ENCODE data around the gene OVOL2. TPM values are rescaled to one million over a fixed set of nuclear protein-coding genes. Genes with fewer than 3 reads are reported as not detected.
"Not testable (repeated sequence)": the region's sequence is repeated elsewhere in the genome, so short reads cannot be mapped to it uniquely, and the experiment has no call there.

Gene OVOL2
- not detected for total RNA-seq

- peak within 1 kb of the TSS; percentile 38 for H3K4me3 Mint-ChIP-seq
- ATAC-seq (no peak), DNase-seq (no peak)
- peaks cover 61% of the 10 kb centered on the region for H3K27me3 Mint-ChIP-seq (ENCODE audit: low read depth)
- H3K27ac Mint-ChIP-seq = no peak within 1 kb of the TSS
- H3K4me1 Mint-ChIP-seq (ENCODE audit: low read depth) = peaks cover 15% of the 10 kb centered on the region
- POLR2A ChIA-PET = no interaction called here
- H3K9me3 Mint-ChIP-seq (ENCODE audit: insufficient read depth) = no peaks in the 10 kb centered on the region
- CTCF ChIA-PET = no interaction called here
- no peaks in the 10 kb centered on the region for H3K36me3 Mint-ChIP-seq (ENCODE audit: low read depth)
Measured at GRCh38 chr20:18057101-18057993, at the start of gene OVOL2. TSS of gene OVOL2 (minus strand) at chr20:18057916. CDS start at chr20:18057634, 282 bp downstream.

- no peak for ATAC-seq
- POLR2A ChIA-PET = no interaction called here
- H3K36me3 Mint-ChIP-seq (ENCODE audit: low read depth) = no peaks in the 10 kb centered on the region
- CTCF ChIA-PET = no interaction called here
- no peaks in the 10 kb centered on the region for H3K4me1 Mint-ChIP-seq (ENCODE audit: low read depth)
- peaks cover 12% of the 10 kb centered on the region for H3K27me3 Mint-ChIP-seq (ENCODE audit: low read depth)
- no peak overlapping the region for H3K27ac Mint-ChIP-seq
- H3K9me3 Mint-ChIP-seq (ENCODE audit: insufficient read depth) = no peaks in the 10 kb centered on the region
- no peak overlapping the region for H3K4me3 Mint-ChIP-seq
- no peak for DNase-seq
Measured at GRCh38 chr20:18103497-18103896, 45.8 kb upstream of the OVOL2 start.

- Mint-ChIP-seq H3K27me3 (ENCODE audit: low read depth) (peaks cover 9% of the 10 kb centered on the region), H3K36me3 (ENCODE audit: low read depth) (no peaks in the 10 kb centered on the region), H3K9me3 (ENCODE audit: insufficient read depth) (no peaks in the 10 kb centered on the region), H3K27ac (no peak overlapping the region), H3K4me1 (ENCODE audit: low read depth) (no peaks in the 10 kb centered on the region), H3K4me3 (no peak overlapping the region)
- CTCF ChIA-PET = no interaction called here
- ATAC-seq (no peak), DNase-seq (no peak)
- POLR2A ChIA-PET = no interaction called here
Measured at GRCh38 chr20:18101125-18101810, 43.6 kb upstream of the OVOL2 start.

- DNase-seq; H3K4me3 Mint-ChIP-seq; H3K9me3 Mint-ChIP-seq (ENCODE audit: insufficient read depth); CTCF ChIA-PET; H3K27ac Mint-ChIP-seq; H3K36me3 Mint-ChIP-seq (ENCODE audit: low read depth); H3K27me3 Mint-ChIP-seq (ENCODE audit: low read depth); POLR2A ChIA-PET; ATAC-seq; H3K4me1 Mint-ChIP-seq (ENCODE audit: low read depth): not testable (repeated sequence)
Measured at GRCh38 chr20:18100569-18100968, 42.9 kb upstream of the OVOL2 start.

GRCh38 chr20:18094191-18094590 is 36.5 kb upstream of the OVOL2 start:
- no peaks in the 10 kb centered on the region for H3K36me3 Mint-ChIP-seq (ENCODE audit: low read depth)
- peaks cover 2% of the 10 kb centered on the region for H3K27me3 Mint-ChIP-seq (ENCODE audit: low read depth)
- H3K27ac Mint-ChIP-seq = no peak overlapping the region

GRCh38 chr20:18093388-18093787 is 35.7 kb upstream of the OVOL2 start:
- H3K36me3 Mint-ChIP-seq (ENCODE audit: low read depth) = no peaks in the 10 kb centered on the region
- no peaks in the 10 kb centered on the region for H3K27me3 Mint-ChIP-seq (ENCODE audit: low read depth)
- no peaks in the 10 kb centered on the region for H3K9me3 Mint-ChIP-seq (ENCODE audit: insufficient read depth)
- no peaks in the 10 kb centered on the region for H3K4me1 Mint-ChIP-seq (ENCODE audit: low read depth)
- no peak for DNase-seq
- ATAC-seq = no peak
- no peak overlapping the region for H3K4me3 Mint-ChIP-seq
- H3K27ac Mint-ChIP-seq = no peak overlapping the region
- POLR2A ChIA-PET = no interaction called here
- CTCF ChIA-PET = no interaction called here

More at GRCh38 chr20:18094191-18094590, 36.5 kb upstream of the OVOL2 start:
- Mint-ChIP-seq H3K9me3 (ENCODE audit: insufficient read depth) (no peaks in the 10 kb centered on the region), H3K4me3 (no peak overlapping the region), H3K4me1 (ENCODE audit: low read depth) (no peaks in the 10 kb centered on the region)
- no peak for DNase-seq
- POLR2A ChIA-PET = no interaction called here
- no peak for ATAC-seq
- CTCF ChIA-PET = no interaction called here

GRCh38 chr20:18092890-18093289 is 35.2 kb upstream of the OVOL2 start:
- Mint-ChIP-seq H3K4me1 (ENCODE audit: low read depth) (no peaks in the 10 kb centered on the region), H3K27me3 (ENCODE audit: low read depth) (no peaks in the 10 kb centered on the region), H3K9me3 (ENCODE audit: insufficient read depth) (no peaks in the 10 kb centered on the region), H3K4me3 (no peak overlapping the region), H3K27ac (no peak overlapping the region), H3K36me3 (ENCODE audit: low read depth) (no peaks in the 10 kb centered on the region)
- CTCF ChIA-PET = no interaction called here
- ATAC-seq (no peak), DNase-seq (no peak)
- POLR2A ChIA-PET = no interaction called here

- ATAC-seq (no peak), DNase-seq (no peak)
- no peak overlapping the region for H3K27ac Mint-ChIP-seq
- H3K27me3 Mint-ChIP-seq (ENCODE audit: low read depth) = no peaks in the 10 kb centered on the region
- H3K4me1 Mint-ChIP-seq (ENCODE audit: low read depth) = no peaks in the 10 kb centered on the region
- CTCF ChIA-PET = no interaction called here
- POLR2A ChIA-PET = no interaction called here
- H3K9me3 Mint-ChIP-seq (ENCODE audit: insufficient read depth) = no peaks in the 10 kb centered on the region
- no peaks in the 10 kb centered on the region for H3K36me3 Mint-ChIP-seq (ENCODE audit: low read depth)
- H3K4me3 Mint-ChIP-seq = no peak overlapping the region
Measured at GRCh38 chr20:18091623-18092022, 33.9 kb upstream of the OVOL2 start.

GRCh38 chr20:18090477-18090876 is 32.8 kb upstream of the OVOL2 start:
- ATAC-seq = no peak
- Mint-ChIP-seq H3K36me3 (ENCODE audit: low read depth) (no peaks in the 10 kb centered on the region), H3K4me3 (no peak overlapping the region), H3K4me1 (ENCODE audit: low read depth) (no peaks in the 10 kb centered on the region), H3K9me3 (ENCODE audit: insufficient read depth) (no peaks in the 10 kb centered on the region), H3K27me3 (ENCODE audit: low read depth) (no peaks in the 10 kb centered on the region), H3K27ac (no peak overlapping the region)
- ChIA-PET CTCF (interaction anchor here (1.3 kb wide), 1 partner anchor 186 kb away, joined by 3 read pairs; no protein-coding TSS in a partner anchor), POLR2A (no interaction called here)
- DNase-seq = no peak

- Mint-ChIP-seq H3K4me1 (ENCODE audit: low read depth) (no peaks in the 10 kb centered on the region), H3K27ac (no peak overlapping the region), H3K4me3 (no peak overlapping the region), H3K27me3 (ENCODE audit: low read depth) (no peaks in the 10 kb centered on the region), H3K9me3 (ENCODE audit: insufficient read depth) (no peaks in the 10 kb centered on the region), H3K36me3 (ENCODE audit: low read depth) (no peaks in the 10 kb centered on the region)
- ChIA-PET POLR2A (no interaction called here), CTCF (interaction anchor here (1.3 kb wide), 1 partner anchor 186 kb away, joined by 3 read pairs; no protein-coding TSS in a partner anchor)
- ATAC-seq (no peak), DNase-seq (no peak)
Measured at GRCh38 chr20:18090044-18090443, 32.3 kb upstream of the OVOL2 start.

- H3K27ac Mint-ChIP-seq; H3K4me3 Mint-ChIP-seq; H3K36me3 Mint-ChIP-seq (ENCODE audit: low read depth); ATAC-seq; H3K27me3 Mint-ChIP-seq (ENCODE audit: low read depth); H3K4me1 Mint-ChIP-seq (ENCODE audit: low read depth); H3K9me3 Mint-ChIP-seq (ENCODE audit: insufficient read depth); DNase-seq; CTCF ChIA-PET: not testable (repeated sequence)
- POLR2A ChIA-PET = interaction anchor here (0.5 kb wide), 1 partner anchor 94 kb away, joined by 3 read pairs; no protein-coding TSS in a partner anchor
Measured at GRCh38 chr20:18088841-18089240, 31.1 kb upstream of the OVOL2 start.

- H3K4me1 Mint-ChIP-seq (ENCODE audit: low read depth); POLR2A ChIA-PET; H3K27me3 Mint-ChIP-seq (ENCODE audit: low read depth); H3K4me3 Mint-ChIP-seq; H3K36me3 Mint-ChIP-seq (ENCODE audit: low read depth); H3K27ac Mint-ChIP-seq; CTCF ChIA-PET; DNase-seq; ATAC-seq; H3K9me3 Mint-ChIP-seq (ENCODE audit: insufficient read depth): not testable (repeated sequence)
Measured at GRCh38 chr20:18088298-18088697, 30.6 kb upstream of the OVOL2 start.

All from activated CD8-positive, alpha-beta T cell treated with anti-CD3 and anti-CD28 coated beads, Interleukin-2, amount 10 ng/mL, durations not matched to agents 7 days and 5 days (primary cell).